ENCODE data around the gene MYL12A. TPM values are rescaled to one million over a fixed set of nuclear protein-coding genes. Genes with fewer than 3 reads are reported as not detected.

Gene MYL12A
- total RNA-seq, 1 experiment from 2014 or later, result 647 TPM

DNA sequence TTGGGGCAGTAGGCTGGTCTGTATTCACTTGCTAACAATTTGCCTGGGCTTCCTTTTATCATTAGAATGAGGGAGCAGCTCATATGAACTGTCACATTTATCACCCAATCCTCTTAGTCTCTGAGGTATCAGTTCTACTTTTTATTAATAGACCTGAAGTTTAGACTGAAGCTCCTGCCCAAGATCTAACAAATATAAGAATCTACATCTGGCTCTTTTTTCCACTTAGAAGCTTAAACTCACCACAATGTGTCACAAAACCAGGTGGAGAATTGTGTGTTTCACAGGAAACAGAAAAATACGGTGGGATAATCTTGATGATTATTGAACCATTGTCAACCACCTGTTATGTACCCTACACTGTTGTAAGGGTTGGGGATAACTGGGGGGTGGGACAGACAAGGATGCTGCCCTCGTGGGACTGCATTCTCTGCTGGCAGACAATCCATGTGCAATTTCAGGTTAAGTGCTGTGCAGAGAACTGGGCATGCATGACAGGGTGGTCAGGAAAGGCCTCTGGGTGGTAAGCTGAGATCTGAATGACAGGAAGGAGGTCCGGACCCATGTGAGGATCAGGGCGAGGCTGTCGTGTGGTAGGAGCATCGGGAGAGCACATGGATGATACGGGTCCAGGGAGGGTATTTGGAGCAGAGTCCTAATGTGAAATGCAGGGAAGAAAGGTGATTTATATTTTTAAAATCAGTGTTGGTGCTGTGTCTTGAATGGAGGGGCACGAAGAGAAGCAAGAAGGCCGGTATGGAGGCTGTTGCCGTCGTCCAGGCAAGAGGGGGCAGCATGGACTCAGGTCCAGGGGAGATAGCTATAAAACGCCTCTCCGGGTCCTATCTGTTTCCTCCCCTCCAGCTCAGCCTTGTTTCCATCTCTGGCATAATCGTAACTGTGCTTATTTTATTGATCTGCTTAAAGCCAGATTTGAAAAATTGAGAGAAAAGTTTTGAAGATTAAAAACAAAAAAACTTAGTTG lies 31.9 kb downstream of the MYL12A start:
- no peak for DNase-seq (ENCODE audit: extremely low read depth, low read depth)

DNA sequence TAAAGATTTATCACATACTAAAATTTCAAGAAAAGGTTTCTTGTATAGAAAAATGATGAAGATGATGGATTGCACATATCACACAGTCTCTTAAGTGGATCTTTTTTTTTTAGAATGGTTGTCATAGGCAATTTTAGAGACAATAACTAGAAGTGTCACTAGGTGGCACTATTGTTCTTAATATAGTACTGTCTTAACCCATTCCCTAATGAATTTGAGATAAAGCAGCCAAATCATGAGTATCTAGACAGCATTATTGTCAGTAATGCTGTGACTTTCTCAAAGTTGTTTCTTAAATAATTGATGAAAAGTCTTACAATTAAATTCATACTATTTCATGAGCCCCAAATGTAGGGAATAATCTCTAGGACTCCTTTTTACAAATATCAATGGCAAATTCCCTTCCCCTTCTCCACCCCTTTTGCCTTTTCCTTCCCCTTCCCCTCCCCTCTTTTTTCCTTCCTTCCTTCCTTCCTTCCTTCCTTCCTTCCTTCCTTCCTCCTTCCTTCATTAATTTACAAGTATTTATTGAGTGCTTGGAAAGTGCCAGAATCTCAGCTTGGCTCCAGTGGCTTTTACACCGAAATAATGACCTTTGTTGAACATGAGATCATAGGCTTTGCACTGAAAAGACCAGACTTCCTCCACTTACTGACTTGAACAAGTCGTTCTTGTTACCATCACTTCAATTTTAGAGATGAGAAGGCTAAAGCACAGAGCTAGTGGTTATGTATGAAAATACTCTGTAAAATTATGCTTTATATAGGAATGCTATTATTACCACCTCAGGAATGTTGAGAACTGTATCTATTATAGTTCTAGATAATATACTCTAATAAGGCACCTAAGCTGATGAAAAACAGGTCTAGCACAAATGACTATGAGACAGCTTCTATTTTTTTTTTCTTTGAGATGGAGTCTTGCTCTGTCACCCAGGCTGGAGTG lies 34.1 kb downstream of the MYL12A start:
- peak; percentile 78 for DNase-seq (ENCODE audit: extremely low read depth, low read depth)

DNA sequence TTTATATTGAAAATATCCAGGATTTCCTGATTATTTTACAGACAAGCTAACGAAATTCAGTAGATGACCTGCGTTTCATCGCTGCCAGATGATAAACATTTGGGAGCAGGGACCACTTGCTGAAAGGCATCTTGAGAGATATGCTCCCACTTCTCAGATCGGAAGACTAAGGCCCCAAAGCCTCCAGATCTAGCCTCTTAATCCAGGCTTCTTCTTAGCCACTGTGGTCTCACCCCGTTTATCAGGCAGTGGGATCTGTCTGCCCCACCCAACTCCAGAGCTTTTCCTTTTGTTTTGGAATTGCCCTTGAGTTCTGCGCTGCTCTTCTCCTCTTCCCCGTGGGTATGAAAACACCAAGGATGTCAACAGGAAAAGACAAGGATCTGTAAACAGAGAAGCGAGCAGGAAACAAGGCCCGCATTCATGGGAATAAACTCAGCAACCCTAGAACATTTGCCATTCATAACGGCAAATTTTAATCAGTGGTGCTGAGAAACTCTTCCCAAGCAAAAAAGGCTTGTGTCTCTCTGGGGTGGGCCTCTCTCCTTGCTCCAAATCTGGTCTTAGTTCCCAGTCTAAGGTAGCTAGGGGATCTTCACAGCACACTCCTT lies 35.8 kb downstream of the MYL12A start:
- no peak for DNase-seq (ENCODE audit: extremely low read depth, low read depth)

DNA sequence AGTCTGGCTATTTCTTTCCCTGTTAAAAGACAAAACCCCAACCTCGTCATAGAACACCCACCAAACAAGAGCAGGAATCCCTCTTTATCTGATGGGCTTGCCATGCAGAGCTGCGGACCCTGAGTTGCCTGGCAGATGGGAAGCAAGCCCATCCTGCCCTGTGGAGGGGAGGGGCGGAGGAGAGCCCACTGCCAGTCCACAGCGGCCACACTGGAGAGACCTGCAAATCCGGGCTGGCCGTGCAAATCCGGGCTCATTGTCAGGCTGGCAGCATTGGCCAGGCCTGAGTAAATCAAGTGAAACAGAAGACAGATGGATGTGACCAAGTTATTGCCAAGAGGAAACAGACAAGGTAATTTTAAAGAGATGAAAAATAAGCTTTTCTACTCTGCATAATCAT lies 36.3 kb downstream of the MYL12A start:
- DNase-seq (ENCODE audit: extremely low read depth, low read depth), result no peak

DNA sequence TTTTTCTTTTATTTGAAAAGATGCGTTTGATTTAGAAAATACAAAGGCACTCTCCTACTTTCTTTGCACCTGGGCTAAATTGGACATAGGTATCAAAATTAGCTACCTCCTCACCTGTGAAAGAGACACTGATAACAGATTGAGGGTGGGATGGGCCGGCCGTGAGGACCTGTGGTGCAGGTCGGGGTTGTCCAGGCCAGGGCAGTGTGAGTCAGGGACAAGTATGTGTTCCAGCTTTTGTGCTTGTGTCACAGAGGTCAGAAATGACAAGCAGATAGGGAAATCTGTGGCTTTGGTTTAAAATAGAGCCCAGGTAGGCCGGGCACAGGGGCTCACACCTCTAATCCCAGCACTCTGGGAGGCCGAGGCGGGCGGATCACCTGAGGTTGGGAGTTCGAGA lies 36.9 kb downstream of the MYL12A start:
- no peak for DNase-seq (ENCODE audit: extremely low read depth, low read depth)

DNA sequence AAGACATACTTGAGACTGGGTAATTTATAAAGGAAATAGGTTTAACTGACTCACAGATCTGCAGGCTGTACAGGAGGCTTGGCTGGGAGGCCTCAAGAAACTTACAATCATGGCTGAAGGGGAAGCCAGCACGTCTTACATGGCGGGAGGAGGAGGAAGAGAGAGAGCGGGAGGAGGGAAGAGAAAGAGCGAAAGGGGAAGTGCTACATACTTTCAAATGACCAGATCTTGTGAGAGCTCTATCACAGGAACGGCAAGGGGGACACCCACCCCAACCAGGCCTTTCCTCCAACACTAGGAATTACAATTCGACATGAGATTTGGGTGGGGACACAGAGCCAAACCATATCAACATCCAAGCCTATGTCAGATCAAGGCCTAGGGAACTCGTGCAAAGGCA lies 38.6 kb downstream of the MYL12A start:
- no peak for DNase-seq (ENCODE audit: extremely low read depth, low read depth)

DNA sequence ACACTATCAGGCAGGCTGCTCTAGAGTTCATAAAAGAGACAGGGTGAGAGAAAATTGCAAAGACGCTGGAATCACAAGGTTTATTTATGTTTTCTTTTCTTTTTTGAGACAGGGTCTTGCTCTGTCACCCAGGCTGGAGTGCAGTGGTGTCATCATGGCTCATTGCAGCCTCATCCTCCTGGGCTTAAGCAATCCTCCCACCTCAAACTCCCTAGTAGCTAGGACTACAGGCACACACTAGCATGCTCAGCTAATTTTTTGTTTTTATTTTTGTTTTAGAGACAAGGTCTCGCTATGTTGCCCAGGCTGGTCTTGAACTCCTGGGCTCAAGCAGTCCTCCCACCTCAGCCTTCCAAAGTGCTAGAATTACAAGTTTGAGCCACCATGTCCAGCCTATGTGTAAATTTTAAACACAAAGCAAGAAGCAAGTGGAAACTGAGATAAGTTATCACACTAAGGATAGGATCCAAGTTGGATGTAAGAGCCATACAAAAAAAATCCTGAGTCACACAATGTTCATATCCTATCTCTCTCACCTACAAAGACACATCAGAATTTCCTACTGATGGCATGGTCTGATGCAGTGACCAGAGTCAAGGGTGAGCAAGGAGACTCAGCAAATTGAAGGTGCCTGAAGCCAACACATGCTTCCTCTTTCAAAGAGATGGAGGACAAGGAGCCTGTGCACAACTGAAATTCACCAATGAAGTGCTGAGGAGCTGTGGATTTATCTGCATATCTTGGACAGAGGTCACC lies 45.8 kb downstream of the MYL12A start:
- DNase-seq (ENCODE audit: extremely low read depth, low read depth), result no peak

DNA sequence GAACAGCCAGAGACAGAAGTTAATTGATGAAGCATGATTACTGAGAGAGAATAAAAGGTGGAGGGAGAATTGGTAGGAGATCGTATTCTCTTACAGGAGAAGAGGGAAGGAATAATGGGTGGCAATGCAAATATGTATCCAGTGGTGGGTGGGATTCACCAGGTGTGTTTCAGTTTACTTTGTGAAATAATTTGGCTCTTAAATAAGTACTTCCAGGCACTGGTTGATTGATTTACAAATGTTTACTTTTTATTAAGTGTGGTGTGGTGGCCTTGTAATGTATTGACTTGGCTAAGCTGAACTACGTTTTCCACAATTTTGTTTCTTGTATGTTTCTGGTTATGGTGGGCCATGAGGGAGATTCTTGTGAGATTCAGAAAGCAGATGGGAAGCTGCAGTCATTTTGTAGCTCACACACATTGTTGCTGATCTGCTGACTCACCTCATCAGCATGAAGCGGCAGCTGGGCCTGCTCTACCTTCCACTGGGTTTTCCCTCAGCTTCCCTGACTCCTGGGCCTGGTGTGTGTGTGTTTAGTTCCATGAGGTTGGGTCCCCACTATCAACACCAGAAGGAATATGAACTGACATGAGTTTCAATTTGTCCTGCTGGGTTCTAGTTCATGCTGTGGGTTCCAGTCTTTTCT lies 47.0 kb downstream of the MYL12A start:
- DNase-seq (ENCODE audit: extremely low read depth, low read depth), result no peak

DNA sequence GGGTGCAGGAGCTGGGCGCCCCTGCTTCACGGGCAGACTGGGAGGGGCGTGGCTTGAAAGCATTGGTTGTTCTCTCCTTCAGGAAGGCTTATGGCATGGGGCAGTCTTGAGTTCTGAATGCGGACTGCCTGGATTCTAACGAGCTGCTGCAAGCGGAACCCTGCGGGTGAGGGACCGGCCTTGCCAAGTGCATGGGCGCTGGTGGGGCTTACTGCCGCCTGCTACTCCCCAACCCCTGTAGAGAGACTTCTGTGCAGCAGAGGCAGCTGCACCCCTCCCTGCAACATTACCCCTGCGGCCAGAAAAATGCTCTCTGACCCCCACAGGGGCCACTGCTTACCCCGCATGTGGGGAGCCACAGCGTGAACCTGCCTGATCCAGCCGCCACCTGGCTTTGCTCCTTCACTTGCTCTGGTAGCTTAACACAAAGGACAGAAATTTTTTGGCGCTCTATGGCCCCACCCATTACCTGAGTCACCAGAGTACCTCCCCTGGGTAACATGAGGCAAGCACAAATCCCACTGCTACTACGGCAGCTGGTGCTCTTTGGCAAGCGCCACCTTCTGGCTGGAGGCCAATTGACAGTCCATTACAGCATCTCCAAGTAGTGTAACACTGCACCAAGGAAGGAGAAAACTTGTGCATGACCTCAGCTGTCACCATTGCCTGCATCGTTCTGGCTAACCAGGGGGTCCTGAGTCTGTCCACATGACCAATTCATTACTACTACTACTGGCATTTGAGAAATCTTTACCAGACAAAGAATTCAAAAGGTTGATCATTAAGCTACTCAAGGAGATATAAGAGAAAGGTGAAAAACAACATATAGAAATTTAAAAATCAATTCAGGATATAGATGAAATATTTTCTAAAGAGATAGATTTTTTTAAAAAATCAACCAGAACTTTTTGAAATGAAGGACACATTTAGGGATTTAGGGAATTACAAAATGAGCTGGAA lies 49.7 kb downstream of the MYL12A start:
- peak; percentile 90 for DNase-seq (ENCODE audit: extremely low read depth, low read depth)

DNA sequence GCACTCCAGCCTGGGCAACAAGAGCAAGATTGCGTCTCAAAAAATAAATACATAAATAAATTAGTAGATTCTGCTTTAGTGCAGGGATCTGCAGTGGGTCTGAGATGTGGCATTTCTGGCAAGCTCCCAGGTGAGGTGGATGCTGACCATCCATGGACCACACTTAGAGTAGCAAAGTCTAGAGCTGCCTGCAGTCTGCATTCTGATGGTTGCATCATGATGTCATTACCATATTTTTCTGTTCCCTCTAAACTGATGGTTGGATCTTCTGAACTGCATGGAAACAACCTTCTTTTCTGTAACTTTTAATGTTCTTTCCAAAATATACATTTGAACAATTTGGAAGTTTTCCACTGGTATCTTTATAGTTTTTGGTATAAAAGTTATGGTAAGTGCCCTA lies 57.2 kb downstream of the MYL12A start:
- DNase-seq (ENCODE audit: extremely low read depth, low read depth), result no peak

DNA sequence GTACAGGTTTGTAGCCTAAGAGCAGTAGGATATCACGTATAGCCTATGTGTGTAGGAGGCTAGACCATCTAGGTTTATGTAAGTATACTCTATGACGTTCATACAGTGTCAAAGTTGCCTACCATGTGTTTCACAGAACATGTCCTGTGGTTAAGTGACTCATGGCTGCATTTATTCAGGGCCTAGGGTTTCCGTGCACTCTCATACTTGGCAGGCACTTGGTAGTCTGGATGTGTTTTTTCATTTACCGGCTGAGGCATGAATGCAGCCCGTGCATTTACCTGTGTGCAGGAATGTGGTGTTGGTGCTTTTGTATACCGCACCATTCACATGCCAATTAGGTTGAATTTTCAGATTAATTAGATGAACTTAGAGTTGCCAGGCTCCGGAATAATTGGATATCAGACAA lies 57.8 kb downstream of the MYL12A start:
- no peak for DNase-seq (ENCODE audit: extremely low read depth, low read depth)

Other genes with a start within 250 kb of the MYL12A start
- gene LPIN2, start 234.7 kb upstream of the MYL12A start, total RNA-seq (2014; rRNA removed; shearing (Covaris generic)), result 9.9 and 10.4 TPM in 2 replicates
- 0.10 and 0.32 TPM in 2 replicates for gene MYOM1, start 27.8 kb upstream of the MYL12A start, total RNA-seq (2014; rRNA removed; shearing (Covaris generic))
- gene MYL12B, start 14.3 kb downstream of the MYL12A start, total RNA-seq (2014; rRNA removed; shearing (Covaris generic)), result 410 and 432 TPM in 2 replicates
- gene TGIF1, start 202.4 kb downstream of the MYL12A start, total RNA-seq (2014; rRNA removed; shearing (Covaris generic)), result 178 and 188 TPM in 2 replicates

Measured in NCI-H460 (cell line).